ENCODE data around the gene APBA2. TPM values are rescaled to one million over a fixed set of nuclear protein-coding genes. Genes with fewer than 3 reads are reported as not detected.

APBA2 gene
- polyA plus RNA-seq, 1 donor (not counting 4 experiments of a cell fraction or from before 2014, with no cell fraction given), result 5.5 TPM

GRCh38 chr15:28900892-28901586, 15.3 kb downstream of the APBA2 start:
- Histone ChIP-seq H3K27ac (ENCODE audit: control insufficient read depth, insufficient read depth, low read length) (no peak overlapping the region), H3K27me3 (ENCODE audit: control insufficient read depth, extremely low read depth, insufficient read depth, low read length) (no peaks in the 10 kb centered on the region), H3K79me2 (ENCODE audit: control insufficient read depth, insufficient read depth, low read length) (no peaks in the 10 kb centered on the region), H3K36me3 (ENCODE audit: control insufficient read depth in 2 of 2, extremely low read depth in 1 of 2, insufficient read depth in 2 of 2, low read length in 2 of 2) (no peaks in the 10 kb centered on the region), H3K9ac (ENCODE audit: control insufficient read depth, extremely low read depth, insufficient read depth, low read length) (no peak overlapping the region), H3K4me1 (ENCODE audit: control insufficient read depth, extremely low read depth, insufficient read depth, low read length) (no peaks in the 10 kb centered on the region), H2AFZ (ENCODE audit: control insufficient read depth, low read length) (no peak overlapping the region), H3K9me3 (ENCODE audit: control insufficient read depth, low read depth, low read length) (no peaks in the 10 kb centered on the region), H3K4me3 (ENCODE audit: control insufficient read depth in 2 of 3, extremely low read depth in 1 of 3, insufficient read depth in 2 of 3, low read depth in 1 of 3, low read length in 3 of 3) (no peak overlapping the region), H3K4me2 (ENCODE audit: control insufficient read depth, extremely low read depth, insufficient read depth, low read depth, low read length) (no peak overlapping the region), H3K9me1 (ENCODE audit: control insufficient read depth, extremely low read depth, insufficient read depth, low read length) (no peaks in the 10 kb centered on the region), H4K20me1 (ENCODE audit: control insufficient read depth, extremely low read depth, insufficient read depth, low read length) (no peaks in the 10 kb centered on the region)
- dilution Hi-C loops (cut with MboI; ENCODE audit: extremely low pct_ligation_motif_present, low sequenced_read_pairs), result no loop called here
- TF ChIP-seq EZH2 (IDR thresholded peaks at IDR 0.05; ENCODE audit: low read length) (no peak), CTCF (optimal IDR thresholded peaks at IDR 0.05 in 1 of 3, IDR thresholded peaks at IDR 0.05 in 1 of 3, conservative IDR thresholded peaks at IDR 0.05 in 1 of 3; ENCODE audit: extremely low read depth in 1 of 3, insufficient read depth in 2 of 3, low read length in 3 of 3) (no peak)
- no peak for FAIRE-seq
- no peak for DNase-seq (ENCODE audit: low read depth, low spot score)

- no peak overlapping the region for H3K4me3 ChIP-seq (ENCODE audit: control insufficient read depth in 2 of 3, extremely low read depth in 1 of 3, insufficient read depth in 2 of 3, low read depth in 1 of 3, low read length in 3 of 3)
- no peak overlapping the region for H3K4me2 ChIP-seq (ENCODE audit: control insufficient read depth, extremely low read depth, insufficient read depth, low read depth, low read length)
- no peaks in the 10 kb centered on the region for H3K79me2 ChIP-seq (ENCODE audit: control insufficient read depth, insufficient read depth, low read length)
- dilution Hi-C loops (cut with MboI; ENCODE audit: extremely low pct_ligation_motif_present, low sequenced_read_pairs), result no loop called here
- H2AFZ ChIP-seq (ENCODE audit: control insufficient read depth, low read length), result no peak overlapping the region
- no peak overlapping the region for H3K27ac ChIP-seq (ENCODE audit: control insufficient read depth, insufficient read depth, low read length)
- H3K9me1 ChIP-seq (ENCODE audit: control insufficient read depth, extremely low read depth, insufficient read depth, low read length), result no peaks in the 10 kb centered on the region
- H3K9ac ChIP-seq (ENCODE audit: control insufficient read depth, extremely low read depth, insufficient read depth, low read length), result no peak overlapping the region
- no peaks in the 10 kb centered on the region for H3K4me1 ChIP-seq (ENCODE audit: control insufficient read depth, extremely low read depth, insufficient read depth, low read length)
- TF ChIP-seq CTCF (optimal IDR thresholded peaks at IDR 0.05 in 1 of 3, IDR thresholded peaks at IDR 0.05 in 1 of 3, conservative IDR thresholded peaks at IDR 0.05 in 1 of 3; ENCODE audit: extremely low read depth in 1 of 3, insufficient read depth in 2 of 3, low read length in 3 of 3), result no peak
- no peak for TF ChIP-seq EZH2 (IDR thresholded peaks at IDR 0.05; ENCODE audit: low read length)
- H3K9me3 ChIP-seq (ENCODE audit: control insufficient read depth, low read depth, low read length), result no peaks in the 10 kb centered on the region
- no peaks in the 10 kb centered on the region for H3K27me3 ChIP-seq (ENCODE audit: control insufficient read depth, extremely low read depth, insufficient read depth, low read length)
- DNase-seq (ENCODE audit: low read depth, low spot score), result no peak
- H3K36me3 ChIP-seq (ENCODE audit: control insufficient read depth in 2 of 2, extremely low read depth in 1 of 2, insufficient read depth in 2 of 2, low read length in 2 of 2), result no peaks in the 10 kb centered on the region
- FAIRE-seq, result no peak
- H4K20me1 ChIP-seq (ENCODE audit: control insufficient read depth, extremely low read depth, insufficient read depth, low read length), result no peaks in the 10 kb centered on the region
Observed at GRCh38 chr15:28901587-28901980, 15.8 kb downstream of the APBA2 start.
